NCI-H128 (cell line): ENCODE measurements around the gene GRK5.

Experiments used
- DNase-seq: peaks from one replicate; lab custom pipeline; 2025; ENCODE audit not compliant: unreplicated experiment; lab: John Stamatoyannopoulos, UW

The GRK5 gene

DNA sequence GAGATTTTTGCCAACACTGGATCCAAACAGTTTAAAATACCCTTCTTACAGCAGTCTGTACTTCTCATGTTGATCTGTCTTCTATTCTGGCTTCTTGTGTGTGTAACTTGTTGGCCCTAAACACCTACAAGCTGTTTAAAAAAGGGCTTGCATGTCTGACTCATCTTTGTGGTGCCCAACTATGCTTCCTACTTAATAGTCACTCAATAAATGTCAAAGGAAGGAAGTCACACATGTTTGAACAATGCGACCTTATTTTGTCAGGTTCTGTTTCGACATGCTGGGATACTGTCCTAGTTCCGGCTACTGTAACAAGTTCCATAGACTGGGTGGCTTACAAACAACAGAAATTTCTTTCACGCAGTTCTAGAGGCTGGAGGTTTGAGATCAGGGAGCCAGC, 9.4 kb upstream of the GRK5 start:
- no peak for DNase-seq

DNA sequence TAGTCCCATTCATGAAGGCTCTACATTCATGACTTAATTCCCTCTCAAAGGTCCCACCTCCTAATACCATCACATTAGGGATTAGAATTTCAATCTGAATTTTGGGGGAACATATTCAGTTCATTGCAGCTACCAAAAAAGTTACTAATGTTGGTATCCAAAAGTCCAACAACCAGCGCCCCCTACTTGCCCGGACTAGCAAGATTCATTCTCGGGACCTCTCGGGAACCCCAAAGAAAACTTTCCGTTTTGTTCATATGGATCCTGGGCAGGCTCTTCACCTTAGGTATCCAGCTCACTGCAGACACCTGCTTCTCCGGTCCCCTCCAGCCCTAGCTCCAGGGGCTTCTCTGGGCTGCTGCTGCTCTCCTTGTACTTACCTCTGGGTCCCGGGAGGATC, 8.9 kb upstream of the GRK5 start:
- DNase-seq: no peak

DNA sequence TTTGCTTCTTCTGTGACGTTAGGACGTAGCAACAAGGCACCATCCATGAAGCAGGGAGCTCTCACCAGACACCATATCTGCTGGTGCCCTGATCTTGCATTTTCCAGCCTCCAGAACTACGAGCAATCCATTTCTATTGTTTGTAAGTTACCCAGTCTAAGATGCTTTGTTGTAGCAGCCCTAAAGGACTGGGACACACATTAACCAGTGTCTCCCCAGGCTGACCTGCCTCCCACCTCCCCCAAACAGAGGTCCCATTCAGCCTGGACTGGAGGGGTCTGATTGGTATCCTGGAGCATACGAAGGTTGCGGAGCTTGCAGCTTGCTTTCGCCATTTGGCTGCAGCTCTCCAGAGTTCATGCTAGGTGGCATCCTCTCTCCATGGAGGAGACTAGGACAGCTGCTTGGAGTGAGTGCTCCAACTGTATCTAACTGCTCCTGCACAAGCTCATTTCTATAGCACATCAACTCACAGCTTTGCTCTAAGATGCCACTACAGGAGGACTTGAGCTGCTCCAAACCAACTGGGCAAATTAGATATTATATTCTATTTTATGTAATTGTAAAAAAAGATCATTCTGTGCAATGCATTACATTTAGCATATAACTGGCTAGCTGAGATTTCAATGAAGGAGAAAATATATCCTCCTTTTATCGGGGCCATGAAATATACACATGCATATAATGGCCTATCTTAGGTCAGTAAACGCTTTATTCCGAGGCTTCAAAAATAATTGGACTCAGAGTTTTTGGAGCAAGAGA, 8.0 kb upstream of the GRK5 start:
- DNase-seq: no peak

DNA sequence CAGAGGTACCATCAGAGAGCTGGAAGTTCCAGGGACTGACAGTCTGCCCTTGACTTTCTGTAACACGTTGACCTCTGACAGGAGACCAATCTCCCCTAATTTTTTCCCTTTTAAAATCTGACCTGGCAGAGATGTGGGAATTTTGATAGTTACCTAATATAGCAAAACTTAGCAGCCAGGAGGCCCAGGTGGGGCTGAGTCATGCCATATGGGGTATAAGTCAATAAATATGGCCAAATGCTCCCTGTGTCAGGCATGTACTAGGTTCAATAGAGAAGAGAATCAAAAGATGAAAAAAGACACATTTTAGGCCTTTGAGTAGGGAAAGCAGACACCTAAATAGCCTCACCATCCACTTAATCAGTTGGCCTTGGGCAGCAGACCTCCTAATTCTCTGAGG, 6.1 kb upstream of the GRK5 start:
- no peak for DNase-seq

DNA sequence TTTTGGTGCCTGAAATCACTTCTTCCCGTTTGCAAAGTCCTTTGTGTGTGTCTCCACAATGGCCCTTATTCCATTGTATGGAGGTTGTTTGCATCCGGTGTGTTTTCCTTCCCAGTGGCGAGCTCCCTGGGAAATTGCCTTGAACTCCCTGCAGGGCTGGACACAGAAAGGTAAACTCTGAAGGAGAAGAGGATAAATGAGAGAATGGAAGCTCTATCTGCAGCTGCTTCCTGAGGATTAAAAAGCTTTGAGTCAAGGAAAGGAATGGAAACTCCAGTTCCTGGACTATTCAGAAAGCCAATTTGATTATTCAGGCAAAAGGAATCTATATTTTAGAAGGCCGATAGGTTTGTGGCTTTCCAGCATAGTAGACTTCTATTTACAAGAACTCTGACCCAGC, 4.4 kb upstream of the GRK5 start:
- no peak for DNase-seq

DNA sequence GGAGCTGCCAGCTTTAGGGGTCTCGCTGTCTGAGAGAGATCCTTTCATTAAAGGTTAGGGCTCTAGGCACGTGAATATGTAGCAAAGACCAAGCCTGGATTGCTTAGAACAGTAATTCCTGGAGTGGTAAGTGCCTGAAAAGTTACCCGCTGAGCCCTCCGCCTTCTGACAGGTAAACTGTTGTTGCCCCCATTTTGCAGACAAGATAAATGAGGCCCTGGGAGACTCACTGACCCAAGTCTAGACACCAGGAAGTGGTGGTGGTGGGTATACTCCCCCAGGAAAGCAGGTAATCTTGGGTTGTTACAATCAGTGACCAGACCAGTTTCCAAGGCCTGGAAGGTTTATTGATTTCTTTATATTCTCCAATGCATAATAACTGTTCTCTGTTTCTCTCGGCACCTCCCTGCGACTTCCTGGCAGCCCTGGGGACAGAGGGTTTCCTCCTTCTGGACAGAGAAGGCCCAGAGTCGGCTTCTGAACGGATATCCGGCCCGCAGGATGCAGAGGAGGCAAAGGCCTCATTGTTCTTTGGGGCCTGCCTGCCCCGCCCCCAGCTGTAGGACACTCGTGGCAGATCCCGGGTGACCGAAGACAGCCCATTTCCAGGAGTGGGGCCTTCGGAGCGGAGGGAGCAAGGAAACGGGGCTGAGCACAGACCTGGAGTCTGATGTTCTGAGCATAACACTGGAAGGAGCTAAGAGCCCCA, 1.3 kb upstream of the GRK5 start:
- no peak for DNase-seq

DNA sequence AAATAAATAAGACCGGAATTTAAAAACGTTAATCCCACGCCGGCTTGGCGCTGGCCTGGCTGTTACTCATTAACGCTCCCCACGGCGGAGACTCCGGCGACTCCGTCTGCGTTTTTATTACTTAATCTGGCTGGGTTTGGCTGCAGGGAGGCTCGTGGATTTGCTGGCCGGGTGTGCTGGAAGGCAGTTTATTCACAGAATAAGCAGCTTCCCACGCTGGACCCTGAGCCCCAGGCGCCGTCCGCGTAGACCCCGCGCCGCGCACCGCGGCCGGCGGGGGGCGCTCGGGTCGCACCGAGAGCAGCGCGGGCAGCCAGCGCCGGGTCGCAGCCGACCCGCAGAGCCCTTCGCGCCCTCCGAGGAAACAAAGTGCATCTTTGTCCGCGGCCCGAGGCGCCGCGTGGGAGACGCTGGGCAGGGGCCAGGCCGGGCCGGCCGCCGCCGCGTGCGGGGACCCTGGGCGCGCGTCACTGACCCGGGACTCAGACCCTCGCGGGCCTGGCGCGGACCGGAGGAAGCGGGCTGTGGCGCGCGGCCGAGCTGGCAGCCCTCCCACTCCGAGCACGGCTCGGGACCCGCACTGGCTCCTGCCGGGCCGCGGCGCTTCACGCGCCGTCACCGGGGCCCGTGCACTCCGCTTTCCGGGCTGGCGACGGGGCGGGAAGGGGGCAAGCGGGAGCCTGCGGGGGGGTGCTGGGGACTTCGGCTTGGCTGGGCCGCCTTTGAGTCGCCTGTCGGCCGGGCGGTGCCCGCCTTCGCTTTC, 587 bp upstream of the GRK5 start:
- DNase-seq: no peak

DNA sequence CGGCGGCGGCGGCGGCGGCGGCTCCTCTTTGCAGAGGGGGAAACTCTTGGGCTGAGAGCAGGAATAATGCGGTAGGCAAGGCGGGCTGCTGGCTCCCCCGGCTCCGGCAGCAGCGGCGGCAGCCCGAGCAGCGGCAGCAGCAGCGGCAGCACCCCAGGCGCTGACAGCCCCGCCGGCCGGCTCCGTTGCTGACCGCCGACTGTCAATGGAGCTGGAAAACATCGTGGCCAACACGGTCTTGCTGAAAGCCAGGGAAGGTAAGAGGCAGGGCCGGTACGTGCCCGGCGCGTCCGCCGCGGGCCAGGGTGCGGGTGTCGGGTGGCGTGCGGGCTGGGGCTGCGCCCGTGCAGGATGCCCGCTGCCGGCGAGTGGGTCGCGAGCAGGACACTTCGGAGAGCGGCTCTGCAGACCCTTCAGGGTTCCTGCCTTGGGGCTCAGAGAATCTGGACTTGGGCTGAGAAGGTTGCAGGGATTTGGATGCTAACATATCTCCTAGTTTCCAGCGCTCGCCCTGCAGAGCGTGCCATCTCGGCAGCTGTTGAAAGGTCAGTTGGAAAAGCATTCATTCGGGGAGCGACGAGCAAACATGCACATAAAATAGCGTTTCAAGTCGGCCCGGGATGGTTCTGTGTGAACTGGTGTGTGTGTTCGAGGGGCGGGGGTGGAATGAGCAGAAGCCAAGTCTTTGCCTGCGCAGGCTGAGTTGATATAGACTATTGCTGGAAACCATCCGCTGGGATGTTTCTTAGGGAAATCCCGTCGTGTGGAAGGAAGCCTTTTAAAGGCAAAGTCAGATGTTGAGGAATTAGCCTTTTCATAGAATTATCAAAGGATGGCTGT, 562 bp downstream of the GRK5 start:
- DNase-seq: no peak

DNA sequence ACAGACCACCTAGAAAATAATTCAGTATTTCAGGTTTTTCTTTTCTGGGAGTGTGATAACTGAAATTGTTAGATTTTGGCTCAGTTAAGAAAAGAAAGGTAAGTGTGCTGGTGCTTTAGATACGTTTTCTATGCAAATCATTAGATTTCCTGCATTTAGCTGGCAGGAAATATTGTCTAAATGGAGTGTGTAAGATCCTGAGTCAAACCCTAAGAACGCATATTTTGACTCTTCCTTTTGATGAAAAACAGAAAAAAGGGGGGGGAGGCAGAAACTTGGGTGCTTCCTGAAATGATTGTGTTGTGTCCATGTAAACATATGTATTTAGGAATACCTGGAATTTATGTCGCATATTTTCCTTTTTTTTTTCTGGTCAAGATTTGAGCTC, 1.2 kb downstream of the GRK5 start:
- no peak for DNase-seq

DNA sequence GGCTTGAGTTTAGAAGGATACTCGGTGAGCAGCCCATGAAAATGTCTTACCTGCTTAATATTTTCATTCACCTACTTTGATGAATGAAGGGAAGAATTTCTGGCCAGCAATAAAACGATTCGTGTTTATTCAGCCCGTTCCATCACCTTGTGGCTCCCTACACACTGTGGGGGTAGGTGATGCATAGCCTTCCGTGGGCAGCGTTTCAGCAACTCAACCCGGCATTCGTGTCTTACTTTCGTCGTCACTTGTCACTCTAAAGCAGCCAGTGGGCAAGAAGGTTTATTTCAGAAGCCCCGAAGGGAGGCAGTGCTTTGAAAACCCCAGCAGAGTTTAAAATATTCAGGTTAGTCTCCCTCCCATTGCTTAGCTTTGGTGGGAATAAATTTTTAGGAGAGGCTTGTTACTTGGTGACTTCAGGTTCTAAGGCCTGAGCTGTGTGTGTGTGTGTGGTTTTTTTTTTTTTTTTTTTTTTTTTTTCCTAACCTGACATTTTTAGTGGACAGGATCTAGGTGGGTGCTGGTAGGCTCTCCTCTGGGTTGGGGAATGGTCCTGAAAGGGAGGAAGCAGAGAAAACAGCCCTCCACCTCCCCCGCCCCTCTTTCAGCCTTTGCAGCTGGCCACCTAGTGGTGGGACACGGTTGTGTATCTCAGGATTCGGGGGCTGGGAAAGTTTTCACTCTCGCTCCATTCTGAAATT, 1.8 kb downstream of the GRK5 start:
- DNase-seq: no peak

DNA sequence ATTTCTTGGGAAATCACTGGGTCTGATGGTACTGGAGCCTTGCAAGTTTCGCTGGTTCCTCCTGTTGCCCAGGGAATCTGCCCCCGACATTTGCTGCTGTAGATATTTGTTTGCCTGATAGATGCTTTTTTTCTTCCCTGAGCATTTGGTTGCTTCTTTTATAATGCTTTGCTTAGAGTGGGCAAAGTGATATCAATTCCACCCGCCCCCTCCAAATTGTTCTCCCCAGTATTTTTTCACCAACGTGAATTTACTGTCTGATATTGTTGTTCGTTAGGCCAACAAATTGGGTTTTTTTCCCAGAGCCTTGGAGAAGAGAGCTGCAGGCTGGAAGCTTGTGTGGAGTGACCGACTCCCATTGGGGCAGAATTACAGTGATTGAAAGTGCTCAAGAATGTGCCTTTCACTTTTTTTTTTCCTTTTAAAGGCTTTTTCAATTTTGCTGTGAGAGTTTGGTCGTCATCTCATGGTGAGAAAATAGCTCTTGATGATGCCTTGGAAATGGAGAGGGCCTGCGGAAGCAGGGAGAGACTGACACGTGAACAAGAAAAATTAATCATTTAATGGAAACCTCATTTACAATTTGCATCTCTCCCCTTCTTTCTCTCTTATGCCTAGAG, 2.5 kb downstream of the GRK5 start:
- no peak for DNase-seq

DNA sequence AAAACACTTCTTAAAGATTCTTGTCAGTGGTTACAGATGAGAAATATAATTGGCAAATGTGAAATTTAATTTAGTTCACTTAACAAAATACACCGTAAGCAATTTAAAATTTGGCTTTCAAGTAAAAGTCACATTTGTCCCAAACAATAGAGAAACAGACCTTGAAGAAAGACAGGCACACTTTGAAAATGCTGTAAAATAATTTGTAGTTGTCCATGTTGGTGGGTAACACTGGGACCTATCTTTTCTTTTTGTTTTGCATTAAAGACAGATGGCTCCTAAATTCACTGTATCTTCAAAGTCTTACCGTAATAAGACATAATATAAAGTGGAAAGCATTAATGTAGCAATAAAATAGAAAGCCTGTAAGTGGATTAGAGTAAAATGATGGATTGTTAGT, 3.3 kb downstream of the GRK5 start:
- no peak for DNase-seq

DNA sequence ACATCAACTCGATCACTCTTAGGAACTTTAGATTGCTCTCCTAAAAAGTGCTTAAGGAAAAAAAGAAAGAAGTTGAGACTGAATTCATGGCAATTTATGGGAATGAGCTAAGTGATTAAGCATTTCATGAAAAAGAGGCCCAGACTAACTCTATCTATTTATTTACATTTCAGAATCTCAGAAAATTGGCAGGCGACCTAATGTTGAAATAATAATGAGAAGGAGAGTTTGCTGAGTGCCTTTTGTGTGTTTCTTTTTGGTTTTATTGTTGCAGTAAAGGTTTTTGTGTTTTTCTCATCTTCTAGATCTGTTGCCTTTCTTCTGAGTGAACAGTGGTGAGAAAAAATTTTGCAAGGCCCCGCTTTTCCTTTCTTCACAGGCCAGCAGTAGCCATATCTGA, 3.8 kb downstream of the GRK5 start:
- DNase-seq: no peak

DNA sequence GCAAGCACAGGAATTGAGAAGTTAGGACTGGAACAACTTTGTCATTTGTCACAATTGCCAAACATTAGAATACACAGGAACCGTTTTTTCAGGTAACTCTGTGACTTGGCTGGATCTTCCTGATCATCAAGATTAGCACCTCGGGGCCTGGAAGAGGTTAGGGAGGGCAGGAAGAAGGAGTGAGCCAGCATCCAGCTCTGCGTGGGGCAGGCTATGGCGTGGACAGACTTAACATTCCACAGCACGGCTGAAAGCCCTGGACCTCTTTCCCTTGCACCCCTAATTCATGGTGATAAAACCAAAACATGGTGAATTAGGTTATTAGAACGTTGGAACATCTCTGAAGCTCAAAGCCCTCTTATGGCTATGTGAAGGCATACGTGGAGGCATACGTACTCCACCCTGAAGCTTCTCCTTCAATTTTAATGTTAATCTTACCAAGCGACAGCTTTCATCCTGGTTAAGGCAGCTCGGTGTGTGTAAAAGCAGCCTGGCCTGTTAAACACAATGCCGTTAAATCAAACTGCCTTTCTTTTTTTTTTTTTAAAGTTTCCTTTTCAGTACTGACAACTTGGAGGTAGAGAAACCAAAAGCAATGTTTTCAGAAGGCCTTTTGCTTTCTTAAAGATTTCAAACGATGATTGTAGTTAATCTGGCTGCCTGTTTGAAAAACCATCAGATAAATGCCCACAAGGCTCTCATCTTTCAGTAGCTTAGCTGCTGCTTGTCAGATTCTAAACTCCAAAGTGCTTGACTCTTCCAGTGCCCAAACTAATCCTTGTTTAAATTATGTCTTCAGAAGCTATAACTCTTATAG, 4.5 kb downstream of the GRK5 start:
- DNase-seq: no peak

DNA sequence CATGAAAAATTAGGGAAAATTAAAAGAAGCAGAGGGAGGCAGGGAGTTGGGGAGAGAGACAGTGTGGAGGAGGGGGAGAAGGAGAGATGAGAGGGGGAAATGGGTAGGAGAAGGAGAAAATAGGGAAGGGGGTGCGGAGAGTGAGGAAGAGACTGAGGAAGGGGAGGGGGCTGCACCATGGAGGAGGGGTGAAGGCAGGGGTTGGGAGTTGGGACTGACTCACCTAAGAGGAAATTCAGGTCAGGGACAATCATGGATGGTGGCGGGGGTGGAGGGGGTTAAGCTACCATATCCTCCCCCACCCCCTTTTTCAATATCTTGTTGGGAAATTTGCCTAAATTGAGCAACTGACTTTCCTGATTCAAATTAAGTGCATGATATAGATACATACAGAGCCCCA, 8.0 kb downstream of the GRK5 start:
- DNase-seq: no peak

DNA sequence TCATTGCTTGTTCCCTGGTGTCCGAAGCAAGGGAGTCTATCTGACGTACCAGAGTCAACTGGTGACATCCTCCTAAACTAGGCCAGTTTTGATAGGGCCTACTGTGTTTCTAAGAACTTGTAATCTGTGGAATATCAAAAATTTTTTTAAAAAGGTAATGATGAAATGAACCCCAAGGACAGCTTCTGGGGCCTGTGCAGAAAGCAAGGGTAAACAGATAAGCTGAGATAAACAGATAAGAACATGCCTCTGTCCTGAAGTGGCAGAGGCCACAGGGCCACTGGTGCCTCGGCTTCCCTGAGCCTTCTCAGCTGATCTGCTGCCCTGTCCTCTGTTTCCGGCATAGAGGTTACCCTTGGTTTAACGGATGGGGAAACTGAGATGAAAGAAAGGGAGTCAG, 8.8 kb downstream of the GRK5 start:
- DNase-seq: no peak

DNA sequence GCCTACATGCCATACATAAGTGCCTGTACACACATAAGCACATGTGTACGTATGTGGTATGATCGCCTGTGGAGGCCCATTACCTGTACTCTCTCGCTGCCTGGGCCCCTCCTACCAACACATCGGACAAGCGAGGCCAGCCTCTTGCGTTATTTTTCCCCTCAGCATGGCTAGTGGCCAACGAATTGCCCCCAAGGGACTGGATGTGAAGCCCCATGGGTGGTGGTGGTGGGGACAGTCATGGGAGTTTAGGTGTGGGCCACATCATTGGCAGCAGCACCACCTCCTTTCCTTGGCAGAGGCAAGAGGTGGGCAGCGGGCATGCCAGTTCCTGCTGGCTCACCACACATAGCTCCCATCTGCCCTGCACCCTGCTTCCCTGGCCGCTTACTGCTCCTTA, 10.0 kb downstream of the GRK5 start:
- no peak for DNase-seq

DNA sequence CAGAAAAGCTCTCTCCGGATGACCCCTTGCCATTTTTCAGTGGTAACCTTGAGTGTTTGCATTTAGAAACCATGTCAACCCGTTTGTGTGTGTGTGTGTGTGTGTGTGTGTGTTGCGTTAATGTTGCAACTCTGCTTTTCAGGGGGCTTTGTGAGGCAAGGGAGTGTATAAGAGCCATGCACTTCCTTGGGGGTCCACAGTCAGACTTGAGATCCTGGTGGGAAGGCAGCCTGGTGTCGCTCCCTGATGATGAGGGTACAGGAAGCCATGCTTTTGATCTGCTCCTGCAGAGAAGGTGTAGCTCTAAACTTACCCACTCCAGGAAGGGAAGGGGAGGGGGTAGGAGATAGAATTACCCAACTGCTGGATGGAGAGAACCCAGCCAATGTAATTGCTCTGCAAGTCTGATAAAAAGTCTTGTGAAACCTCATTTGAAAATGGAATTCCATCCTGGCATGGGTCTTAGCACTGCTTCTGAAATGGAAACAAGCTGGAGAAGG, 10.7 kb downstream of the GRK5 start:
- no peak for DNase-seq

DNA sequence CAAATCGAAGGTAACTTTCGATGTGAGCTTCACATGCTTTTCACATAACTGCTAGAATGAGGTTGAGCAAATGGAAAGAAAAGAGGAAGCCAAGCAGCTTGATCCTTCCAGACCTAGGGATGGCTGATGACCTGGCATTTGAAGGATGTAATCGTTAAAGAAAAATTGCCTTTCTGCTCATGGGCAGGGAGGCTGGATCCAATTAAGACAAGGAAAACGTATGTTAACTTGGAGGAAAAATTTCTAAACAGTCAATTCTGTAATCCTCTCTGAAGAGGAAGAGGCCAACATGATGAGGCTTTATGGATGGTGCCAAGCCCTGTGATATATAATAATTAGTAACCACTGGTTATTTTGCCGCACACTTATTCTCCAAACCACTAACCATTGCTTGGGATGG, 12.5 kb downstream of the GRK5 start:
- DNase-seq: no peak
